ENCODE results near the gene ACSF2.

- no peak for TF ChIP-seq CTCF (IDR thresholded peaks at IDR 0.05)
- no peak for TF ChIP-seq EP300 (IDR thresholded peaks at IDR 0.05)
- TF ChIP-seq POLR2A (IDR thresholded peaks at IDR 0.05), result no peak
Observed at GRCh38 chr17:50508573-50509460, 82.8 kb downstream of the ACSF2 start.

All from tibial nerve (tissue), 4 donors.